RWPE2 (cell line): ENCODE results near the gene TSPAN18.

Source experiments
- ATAC-seq: fragments of 200-7000 bp; cut with Tn5 transposase; 3 replicates; pipeline ENCODE4 v1.9.1; 2021; ENCODE audit warnings: low read depth
- DNase-seq: peaks from one replicate; pipeline ENCODE4 v3.0.0-alpha.2; 2020; ENCODE audit warnings: low spot score
- H3K27ac ChIP-seq: fragments of 450-650 bp; 2 replicates; pipeline ENCODE4 v1.5.1; 2017; ENCODE audit warnings: mild to moderate bottlenecking; ENCODE audit not compliant: poor library complexity, severe bottlenecking
- H3K27me3 ChIP-seq: fragments of 250-450 bp; sonication (Bioruptor Pico); 2 replicates; pipeline ENCODE4 v1.5.1; 2021; ENCODE audit warnings: mild to moderate bottlenecking, moderate library complexity; ENCODE audit not compliant: insufficient read depth, poor library complexity, severe bottlenecking
- H3K36me3 ChIP-seq: fragments of 250-450 bp; sonication (Bioruptor Pico); 2 replicates; pipeline ENCODE4 v1.5.1; 2020; ENCODE audit warnings: low read depth, mild to moderate bottlenecking, moderate library complexity
- H3K4me1 ChIP-seq: fragments of 250-450 bp; sonication (Bioruptor Pico); 2 replicates; pipeline ENCODE4 v1.5.1; 2021; ENCODE audit warnings: mild to moderate bottlenecking, moderate library complexity; ENCODE audit not compliant: insufficient read depth, poor library complexity, severe bottlenecking
- H3K4me3 ChIP-seq: fragments of 250-450 bp; sonication (Bioruptor Pico); 2 replicates; pipeline ENCODE4 v1.5.1; 2021; ENCODE audit warnings: mild to moderate bottlenecking, moderate library complexity; ENCODE audit not compliant: severe bottlenecking
- H3K9me3 ChIP-seq: fragments of 250-450 bp; sonication (Bioruptor Pico); 2 replicates; pipeline ENCODE4 v1.5.1; 2021; ENCODE audit warnings: mild to moderate bottlenecking, moderate library complexity; ENCODE audit not compliant: severe bottlenecking
- TF ChIP-seq, protein P1 (sequence below): fragments of 450-650 bp; IDR thresholded peaks from one replicate; pipeline ENCODE4 v1.5.1; 2017; ENCODE audit warnings: mild to moderate bottlenecking, moderate library complexity; ENCODE audit not compliant: poor library complexity, severe bottlenecking

Gene TSPAN18

DNA sequence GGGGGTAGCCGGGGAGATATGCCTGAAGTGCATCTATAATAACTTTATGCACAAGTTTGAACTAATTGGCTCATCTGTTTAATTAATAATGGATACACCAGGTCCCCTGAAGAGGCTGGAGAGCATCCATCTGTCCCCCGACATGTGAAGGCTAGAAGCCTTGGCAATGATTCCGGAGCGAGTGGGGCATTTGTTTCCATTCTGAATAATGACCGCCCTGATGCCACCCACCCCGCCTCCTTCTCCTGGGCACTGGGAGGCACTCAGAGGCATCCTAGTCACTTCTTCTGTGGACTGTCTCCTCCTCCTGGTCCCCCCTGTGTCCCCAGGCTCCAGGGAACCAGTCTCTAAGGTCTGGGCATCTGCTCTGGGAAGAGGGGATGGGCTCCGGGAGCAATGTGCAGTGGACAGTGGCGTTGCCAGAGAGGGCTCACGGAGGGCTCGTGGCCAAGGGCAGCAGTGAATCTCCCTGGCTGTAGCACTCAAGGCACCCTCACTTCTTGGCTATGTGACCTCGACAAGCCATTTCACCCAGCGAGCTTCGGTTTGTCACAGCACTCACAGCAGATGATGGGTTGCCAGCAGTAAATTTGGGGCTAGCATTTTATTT, 64.7 kb downstream of the TSPAN18 start:
- Histone ChIP-seq H3K27ac (no peak overlapping the region), H3K36me3 (no peaks in the 10 kb centered on the region), H3K27me3 (no peaks in the 10 kb centered on the region), H3K4me3 (no peak overlapping the region), H3K4me1 (no peaks in the 10 kb centered on the region), H3K9me3 (no peaks in the 10 kb centered on the region)
- TF ChIP-seq, protein P1, sequence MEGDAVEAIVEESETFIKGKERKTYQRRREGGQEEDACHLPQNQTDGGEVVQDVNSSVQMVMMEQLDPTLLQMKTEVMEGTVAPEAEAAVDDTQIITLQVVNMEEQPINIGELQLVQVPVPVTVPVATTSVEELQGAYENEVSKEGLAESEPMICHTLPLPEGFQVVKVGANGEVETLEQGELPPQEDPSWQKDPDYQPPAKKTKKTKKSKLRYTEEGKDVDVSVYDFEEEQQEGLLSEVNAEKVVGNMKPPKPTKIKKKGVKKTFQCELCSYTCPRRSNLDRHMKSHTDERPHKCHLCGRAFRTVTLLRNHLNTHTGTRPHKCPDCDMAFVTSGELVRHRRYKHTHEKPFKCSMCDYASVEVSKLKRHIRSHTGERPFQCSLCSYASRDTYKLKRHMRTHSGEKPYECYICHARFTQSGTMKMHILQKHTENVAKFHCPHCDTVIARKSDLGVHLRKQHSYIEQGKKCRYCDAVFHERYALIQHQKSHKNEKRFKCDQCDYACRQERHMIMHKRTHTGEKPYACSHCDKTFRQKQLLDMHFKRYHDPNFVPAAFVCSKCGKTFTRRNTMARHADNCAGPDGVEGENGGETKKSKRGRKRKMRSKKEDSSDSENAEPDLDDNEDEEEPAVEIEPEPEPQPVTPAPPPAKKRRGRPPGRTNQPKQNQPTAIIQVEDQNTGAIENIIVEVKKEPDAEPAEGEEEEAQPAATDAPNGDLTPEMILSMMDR: no peak
- ATAC-seq: no peak
- DNase-seq: no peak

DNA sequence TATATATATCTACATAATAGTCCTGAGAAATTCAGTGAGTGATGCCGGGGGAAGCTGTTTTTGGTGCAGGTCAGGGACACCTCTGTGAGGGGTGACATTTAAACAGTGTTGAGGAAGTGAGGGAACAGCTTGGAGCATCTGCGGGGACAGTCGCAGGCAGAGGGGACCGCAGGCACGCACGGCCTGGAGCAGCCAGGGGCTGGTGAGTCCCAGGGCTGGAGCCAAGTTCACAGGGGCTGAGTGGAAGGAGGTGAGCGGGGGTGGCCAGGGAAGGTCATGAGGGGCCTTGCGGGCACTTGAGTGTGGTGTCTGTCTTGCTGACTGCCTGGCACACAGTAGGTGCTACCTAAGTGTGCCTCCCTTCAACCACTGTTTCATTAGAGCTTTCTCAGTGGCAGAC, 65.4 kb downstream of the TSPAN18 start:
- no peak for ATAC-seq
- DNase-seq: no peak
- Histone ChIP-seq H3K36me3 (no peaks in the 10 kb centered on the region), H3K27me3 (no peaks in the 10 kb centered on the region), H3K4me1 (no peaks in the 10 kb centered on the region), H3K9me3 (no peaks in the 10 kb centered on the region), H3K27ac (no peak overlapping the region), H3K4me3 (no peak overlapping the region)
- TF ChIP-seq, protein P1: no peak

DNA sequence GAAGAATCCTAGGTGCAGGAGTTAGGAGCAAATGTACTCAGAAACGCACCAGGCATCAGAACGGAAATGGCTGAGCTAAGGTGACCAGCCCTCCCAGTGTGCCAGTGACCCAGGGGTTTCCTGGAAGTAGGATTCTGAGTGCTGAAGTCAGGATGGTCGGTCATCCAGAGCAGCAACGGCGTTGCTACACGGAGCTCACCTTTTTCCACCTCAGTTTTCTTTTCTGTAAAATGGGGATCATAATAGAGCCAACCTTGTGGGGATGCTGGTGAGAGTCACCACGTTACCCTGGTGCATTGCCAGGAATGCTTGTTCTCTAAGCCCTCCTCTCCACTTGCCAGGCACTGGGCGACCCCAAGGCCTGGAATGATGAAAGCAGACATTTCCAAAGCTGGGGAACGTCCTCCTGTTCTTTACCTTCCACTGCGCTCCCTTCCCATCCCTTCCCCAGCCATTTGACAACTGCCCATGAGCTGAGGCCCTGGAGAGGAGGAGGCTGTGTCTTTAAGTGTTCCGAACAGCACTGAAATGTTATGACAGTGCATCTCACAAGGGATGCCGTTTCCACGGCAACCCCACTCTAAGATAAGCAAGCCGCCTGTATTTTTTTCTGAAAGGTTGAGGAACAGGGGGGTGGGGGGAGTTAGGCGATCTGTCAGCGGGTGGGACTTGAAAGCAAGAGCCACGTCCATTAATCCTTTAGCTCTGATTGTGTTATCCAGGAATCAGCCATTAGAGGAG, 66.8 kb downstream of the TSPAN18 start:
- TF ChIP-seq, protein P1: no peak
- no peak overlapping the region for H3K4me3 ChIP-seq
- no peaks in the 10 kb centered on the region for H3K4me1 ChIP-seq
- no peaks in the 10 kb centered on the region for H3K9me3 ChIP-seq
- H3K27ac ChIP-seq: no peak overlapping the region
- no peaks in the 10 kb centered on the region for H3K27me3 ChIP-seq
- ATAC-seq (no peak), DNase-seq (no peak)
- no peaks in the 10 kb centered on the region for H3K36me3 ChIP-seq

DNA sequence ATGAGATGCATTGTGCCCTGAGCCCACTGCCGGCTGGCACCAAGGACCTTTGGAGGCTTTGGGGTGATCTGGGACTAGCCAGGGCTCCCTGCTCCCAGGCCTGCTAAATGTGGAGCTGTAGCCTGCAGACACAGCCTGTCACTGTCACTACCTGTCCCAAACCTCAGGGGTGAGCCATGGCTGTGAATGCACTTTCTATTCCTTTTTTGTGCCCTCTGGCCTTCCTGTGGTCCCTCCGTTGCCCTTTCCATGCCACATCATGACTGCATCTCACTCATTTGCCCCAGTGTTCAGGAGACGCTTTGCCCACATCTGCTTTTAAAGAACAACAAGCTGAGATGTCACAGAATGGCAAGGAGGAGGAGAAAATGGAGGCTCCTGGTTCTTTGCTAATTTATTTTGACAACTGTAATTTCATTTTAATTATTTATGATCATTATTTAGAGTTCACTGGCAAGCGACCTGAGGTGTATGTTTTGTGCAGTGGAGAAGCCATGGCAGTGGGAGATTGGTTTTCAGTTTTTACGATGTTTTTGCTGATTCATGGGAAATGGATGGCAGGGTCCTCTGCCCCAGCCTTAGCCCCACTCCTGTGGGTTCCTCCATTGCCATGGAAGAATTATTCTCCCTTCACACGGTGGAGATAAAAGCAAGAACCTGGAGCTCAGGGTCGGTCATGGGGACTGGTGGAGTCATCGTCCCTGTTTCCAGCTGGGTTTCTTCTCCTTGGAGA, 69.2 kb downstream of the TSPAN18 start:
- H3K27ac ChIP-seq: no peak overlapping the region
- no peaks in the 10 kb centered on the region for H3K36me3 ChIP-seq
- no peak overlapping the region for H3K4me3 ChIP-seq
- ATAC-seq (no peak), DNase-seq (no peak)
- H3K4me1 ChIP-seq: no peaks in the 10 kb centered on the region
- no peaks in the 10 kb centered on the region for H3K9me3 ChIP-seq
- no peaks in the 10 kb centered on the region for H3K27me3 ChIP-seq
- TF ChIP-seq, protein P1: no peak
